KMS-11 (cell line): ENCODE results near the gene HELZ.
A peak's percentile ranks its signal among the peaks of the same experiment; 100 is the strongest.

Experiments
- H2AFZ ChIP-seq: fragments of 200-600 bp; sonication (generic); 2 replicates; pipeline ENCODE4 v1.6.1; 2016; ENCODE audit warnings: antibody characterized with exemption, mixed run types, low read depth
- H3K27ac ChIP-seq: fragments of 200-600 bp; sonication (generic); 2 replicates; pipeline ENCODE4 v1.6.1; 2016; ENCODE audit warnings: mild to moderate bottlenecking, mixed run types
- H3K27me3 ChIP-seq: fragments of 200-600 bp; sonication (generic); 2 replicates; pipeline ENCODE4 v1.6.1; 2017; ENCODE audit warnings: mild to moderate bottlenecking, low read depth, mixed run types, moderate library complexity; ENCODE audit not compliant: insufficient read depth
- H3K36me3 ChIP-seq: fragments of 200-600 bp; sonication (generic); 2 replicates; pipeline ENCODE4 v1.6.1; 2017; ENCODE audit warnings: mild to moderate bottlenecking, mixed run types; ENCODE audit not compliant: insufficient read depth
- H3K4me1 ChIP-seq: fragments of 200-600 bp; sonication (generic); 2 replicates; pipeline ENCODE4 v1.6.1; 2016; ENCODE audit warnings: mild to moderate bottlenecking, low read depth, mixed run types; ENCODE audit not compliant: poor library complexity, severe bottlenecking
- H3K4me2 ChIP-seq: fragments of 200-600 bp; sonication (generic); 2 replicates; pipeline ENCODE4 v1.7.0; 2016; ENCODE audit warnings: mild to moderate bottlenecking, mixed run types
- H3K4me3 ChIP-seq: fragments of 200-600 bp; sonication (generic); IDR thresholded peaks from 2 replicates; pipeline ENCODE4 v1.6.1; 2017; ENCODE audit warnings: low read depth, low read length, mixed read lengths; ENCODE audit not compliant: insufficient read depth
- H3K79me2 ChIP-seq: fragments of 200-600 bp; sonication (generic); 2 replicates; pipeline ENCODE4 v1.6.1; 2016; ENCODE audit warnings: low read depth, mixed run types; ENCODE audit not compliant: insufficient read depth
- H3K9ac ChIP-seq: fragments of 200-600 bp; sonication (generic); 2 replicates; pipeline ENCODE4 v1.6.1; 2016; ENCODE audit warnings: mild to moderate bottlenecking, mixed run types
- H4K20me1 ChIP-seq: fragments of 200-600 bp; sonication (generic); 2 replicates; pipeline ENCODE4 v1.6.1; 2016; ENCODE audit warnings: mild to moderate bottlenecking, mixed run types; ENCODE audit not compliant: insufficient read depth
- CTCF ChIP-seq: fragments of 200-600 bp; sonication (generic); conservative IDR thresholded peaks from 2 replicates; pipeline ENCODE4 v1.6.1; 2017; ENCODE audit warnings: low read depth, mild to moderate bottlenecking, antibody characterized with exemption, low read length, moderate library complexity, mixed read lengths

Gene HELZ

GRCh38 chr17:67137026-67137370 is 108.0 kb downstream of the HELZ start:
- Histone ChIP-seq H3K36me3 (no peaks in the 10 kb centered on the region), H3K27me3 (no peaks in the 10 kb centered on the region), H3K27ac (no peak overlapping the region), H3K79me2 (no peaks in the 10 kb centered on the region), H4K20me1 (no peaks in the 10 kb centered on the region), H3K4me3 (no peak overlapping the region), H3K4me2 (no peak overlapping the region), H2AFZ (no peak overlapping the region), H3K9ac (no peak overlapping the region), H3K4me1 (peaks cover 9% of the 10 kb centered on the region)
- TF ChIP-seq CTCF = no peak

GRCh38 chr17:67136191-67137025 is 108.6 kb downstream of the HELZ start:
- H3K27ac ChIP-seq = no peak overlapping the region
- no peaks in the 10 kb centered on the region for H3K27me3 ChIP-seq
- H3K4me3 ChIP-seq = no peak overlapping the region
- peaks cover 9% of the 10 kb centered on the region for H3K4me1 ChIP-seq
- H3K36me3 ChIP-seq = no peaks in the 10 kb centered on the region
- no peak for TF ChIP-seq CTCF
- no peak overlapping the region for H2AFZ ChIP-seq
- no peaks in the 10 kb centered on the region for H4K20me1 ChIP-seq
- H3K4me2 ChIP-seq = no peak overlapping the region
- no peak overlapping the region for H3K9ac ChIP-seq
- no peaks in the 10 kb centered on the region for H3K79me2 ChIP-seq

GRCh38 chr17:67133161-67133560 is 111.8 kb downstream of the HELZ start:
- no peak overlapping the region for H3K27ac ChIP-seq
- H2AFZ ChIP-seq = no peak overlapping the region
- no peaks in the 10 kb centered on the region for H3K36me3 ChIP-seq
- no peak overlapping the region for H3K9ac ChIP-seq
- H4K20me1 ChIP-seq = no peaks in the 10 kb centered on the region
- no peak overlapping the region for H3K4me3 ChIP-seq
- peaks cover 9% of the 10 kb centered on the region for H3K4me1 ChIP-seq
- H3K4me2 ChIP-seq = 0 out of 2 replicates have a peak overlapping the region, but pooled peaks have one; percentile 3
- TF ChIP-seq CTCF = no peak
- no peaks in the 10 kb centered on the region for H3K27me3 ChIP-seq
- H3K79me2 ChIP-seq = no peaks in the 10 kb centered on the region

GRCh38 chr17:67132366-67132765 is 112.6 kb downstream of the HELZ start:
- H2AFZ ChIP-seq = no peak overlapping the region
- no peaks in the 10 kb centered on the region for H3K27me3 ChIP-seq
- no peak for TF ChIP-seq CTCF
- H4K20me1 ChIP-seq = no peaks in the 10 kb centered on the region
- H3K79me2 ChIP-seq = no peaks in the 10 kb centered on the region
- H3K4me1 ChIP-seq = peaks cover 9% of the 10 kb centered on the region
- H3K36me3 ChIP-seq = no peaks in the 10 kb centered on the region
- H3K4me3 ChIP-seq = no peak overlapping the region
- H3K9ac ChIP-seq = no peak overlapping the region
- H3K27ac ChIP-seq = no peak overlapping the region
- H3K4me2 ChIP-seq = 0 out of 2 replicates have a peak overlapping the region, but pooled peaks have one; percentile 3
